ENCODE data around the gene ADCY6.

ADCY6 gene

GRCh38 chr12:48795550-48796455, 6.9 kb upstream of the ADCY6 start:
- Histone ChIP-seq H3K4me1 (ENCODE audit: control insufficient read depth in 1 of 2, insufficient read depth in 2 of 2, low read length in 2 of 2) (peaks cover 0 to 5% of the 10 kb centered on the region in 2 donors), H3K4me3 (ENCODE audit: low read depth in 1 of 2, low read length in 2 of 2) (no peak overlapping the region), H3K9me3 (ENCODE audit: control insufficient read depth in 1 of 2, low read length in 2 of 2) (no peaks in the 10 kb centered on the region), H3K27ac (ENCODE audit: low read length) (no peak overlapping the region), H3K36me3 (ENCODE audit: control insufficient read depth in 1 of 2, insufficient read depth in 2 of 2, low read length in 2 of 2) (no peaks in the 10 kb centered on the region), H3K27me3 (ENCODE audit: low read depth, low read length) (no peaks in the 10 kb centered on the region)

- Histone ChIP-seq H3K36me3 (ENCODE audit: control insufficient read depth in 1 of 2, insufficient read depth in 2 of 2, low read length in 2 of 2) (no peaks in the 10 kb centered on the region), H3K27ac (ENCODE audit: low read length) (peak overlapping the region; percentile 42), H3K27me3 (ENCODE audit: low read depth, low read length) (no peaks in the 10 kb centered on the region), H3K4me1 (ENCODE audit: control insufficient read depth in 1 of 2, insufficient read depth in 2 of 2, low read length in 2 of 2) (peaks cover under 1 to 10% of the 10 kb centered on the region in 2 donors), H3K4me3 (ENCODE audit: low read depth in 1 of 2, low read length in 2 of 2) (no peak overlapping the region), H3K9me3 (ENCODE audit: control insufficient read depth in 1 of 2, low read length in 2 of 2) (no peaks in the 10 kb centered on the region)
These were observed 6.0 kb upstream of the ADCY6 start for GRCh38 chr12:48794870-48795269.

GRCh38 chr12:48793696-48794095, 4.8 kb upstream of the ADCY6 start:
- no peaks in the 10 kb centered on the region for H3K36me3 ChIP-seq (ENCODE audit: control insufficient read depth in 1 of 2, insufficient read depth in 2 of 2, low read length in 2 of 2)
- H3K27me3 ChIP-seq (ENCODE audit: low read depth, low read length), result no peaks in the 10 kb centered on the region
- no peaks in the 10 kb centered on the region for H3K9me3 ChIP-seq (ENCODE audit: control insufficient read depth in 1 of 2, low read length in 2 of 2)
- H3K4me1 ChIP-seq (ENCODE audit: control insufficient read depth in 1 of 2, insufficient read depth in 2 of 2, low read length in 2 of 2), result peaks cover 3 to 14% of the 10 kb centered on the region in 2 donors
- H3K27ac ChIP-seq (ENCODE audit: low read length), result no peak overlapping the region
- no peak overlapping the region for H3K4me3 ChIP-seq (ENCODE audit: low read depth in 1 of 2, low read length in 2 of 2)

GRCh38 chr12:48789858-48790326, 1.0 kb upstream of the ADCY6 start:
- Histone ChIP-seq H3K27me3 (ENCODE audit: low read depth, low read length) (no peaks in the 10 kb centered on the region), H3K36me3 (ENCODE audit: control insufficient read depth in 1 of 2, insufficient read depth in 2 of 2, low read length in 2 of 2) (no peaks in the 10 kb centered on the region), H3K4me1 (ENCODE audit: control insufficient read depth in 1 of 2, insufficient read depth in 2 of 2, low read length in 2 of 2) (peaks cover 3 to 23% of the 10 kb centered on the region in 2 donors), H3K9me3 (ENCODE audit: control insufficient read depth in 1 of 2, low read length in 2 of 2) (no peaks in the 10 kb centered on the region), H3K4me3 (ENCODE audit: low read depth in 1 of 2, low read length in 2 of 2) (peak overlapping the region; percentile 48 to 88), H3K27ac (ENCODE audit: low read length) (peak overlapping the region; percentile 54)

GRCh38 chr12:48788524-48788853, 400 bp downstream of the ADCY6 start:
- peak overlapping the region; percentile 67 for H3K27ac ChIP-seq (ENCODE audit: low read length)
- H3K4me1 ChIP-seq (ENCODE audit: control insufficient read depth in 1 of 2, insufficient read depth in 2 of 2, low read length in 2 of 2), result peaks cover 3 to 23% of the 10 kb centered on the region in 2 donors
- no peaks in the 10 kb centered on the region for H3K36me3 ChIP-seq (ENCODE audit: control insufficient read depth in 1 of 2, insufficient read depth in 2 of 2, low read length in 2 of 2)
- H3K4me3 ChIP-seq (ENCODE audit: low read depth in 1 of 2, low read length in 2 of 2), result peak overlapping the region; percentile 78 to 88
- H3K27me3 ChIP-seq (ENCODE audit: low read depth, low read length), result no peaks in the 10 kb centered on the region
- no peaks in the 10 kb centered on the region for H3K9me3 ChIP-seq (ENCODE audit: control insufficient read depth in 1 of 2, low read length in 2 of 2)

- no peaks in the 10 kb centered on the region for H3K9me3 ChIP-seq (ENCODE audit: control insufficient read depth in 1 of 2, low read length in 2 of 2)
- H3K27ac ChIP-seq (ENCODE audit: low read length), result peak overlapping the region; percentile 67
- no peaks in the 10 kb centered on the region for H3K36me3 ChIP-seq (ENCODE audit: control insufficient read depth in 1 of 2, insufficient read depth in 2 of 2, low read length in 2 of 2)
- H3K4me3 ChIP-seq (ENCODE audit: low read depth in 1 of 2, low read length in 2 of 2), result peak overlapping the region; percentile 78 to 88
- H3K27me3 ChIP-seq (ENCODE audit: low read depth, low read length), result no peaks in the 10 kb centered on the region
- peaks cover 3 to 23% of the 10 kb centered on the region in 2 donors for H3K4me1 ChIP-seq (ENCODE audit: control insufficient read depth in 1 of 2, insufficient read depth in 2 of 2, low read length in 2 of 2)
These were observed 932 bp downstream of the ADCY6 start for GRCh38 chr12:48787791-48788523.

GRCh38 chr12:48786591-48787544, 2.0 kb downstream of the ADCY6 start:
- Histone ChIP-seq H3K36me3 (ENCODE audit: control insufficient read depth in 1 of 2, insufficient read depth in 2 of 2, low read length in 2 of 2) (peaks cover 0 to 6% of the 10 kb centered on the region in 2 donors), H3K27ac (ENCODE audit: low read length) (peak overlapping the region; percentile 67), H3K27me3 (ENCODE audit: low read depth, low read length) (no peaks in the 10 kb centered on the region), H3K4me1 (ENCODE audit: control insufficient read depth in 1 of 2, insufficient read depth in 2 of 2, low read length in 2 of 2) (peaks cover 3 to 27% of the 10 kb centered on the region in 2 donors), H3K4me3 (ENCODE audit: low read depth in 1 of 2, low read length in 2 of 2) (peak overlapping the region; percentile 78 to 88), H3K9me3 (ENCODE audit: control insufficient read depth in 1 of 2, low read length in 2 of 2) (no peaks in the 10 kb centered on the region)

GRCh38 chr12:48783432-48783831, 5.5 kb downstream of the ADCY6 start:
- Histone ChIP-seq H3K9me3 (ENCODE audit: control insufficient read depth in 1 of 2, low read length in 2 of 2) (no peaks in the 10 kb centered on the region), H3K27ac (ENCODE audit: low read length) (no peak overlapping the region), H3K36me3 (ENCODE audit: control insufficient read depth in 1 of 2, insufficient read depth in 2 of 2, low read length in 2 of 2) (peaks cover 0 to 6% of the 10 kb centered on the region in 2 donors), H3K27me3 (ENCODE audit: low read depth, low read length) (no peaks in the 10 kb centered on the region), H3K4me3 (ENCODE audit: low read depth in 1 of 2, low read length in 2 of 2) (no peak overlapping the region), H3K4me1 (ENCODE audit: control insufficient read depth in 1 of 2, insufficient read depth in 2 of 2, low read length in 2 of 2) (peaks cover 7 to 35% of the 10 kb centered on the region in 2 donors)

GRCh38 chr12:48782457-48783395, 6.2 kb downstream of the ADCY6 start:
- Histone ChIP-seq H3K27me3 (ENCODE audit: low read depth, low read length) (no peaks in the 10 kb centered on the region), H3K9me3 (ENCODE audit: control insufficient read depth in 1 of 2, low read length in 2 of 2) (no peaks in the 10 kb centered on the region), H3K4me1 (ENCODE audit: control insufficient read depth in 1 of 2, insufficient read depth in 2 of 2, low read length in 2 of 2) (peaks cover 7 to 30% of the 10 kb centered on the region in 2 donors), H3K36me3 (ENCODE audit: control insufficient read depth in 1 of 2, insufficient read depth in 2 of 2, low read length in 2 of 2) (peaks cover 0 to 6% of the 10 kb centered on the region in 2 donors), H3K4me3 (ENCODE audit: low read depth in 1 of 2, low read length in 2 of 2) (no peak overlapping the region), H3K27ac (ENCODE audit: low read length) (no peak overlapping the region)
